ENCODE data around the gene CERS6. TPM values are rescaled to one million over a fixed set of nuclear protein-coding genes. Genes with fewer than 3 reads are reported as not detected.

CERS6 gene
- total RNA-seq, 1 experiment from 2014 or later, result 30.3 TPM

DNA sequence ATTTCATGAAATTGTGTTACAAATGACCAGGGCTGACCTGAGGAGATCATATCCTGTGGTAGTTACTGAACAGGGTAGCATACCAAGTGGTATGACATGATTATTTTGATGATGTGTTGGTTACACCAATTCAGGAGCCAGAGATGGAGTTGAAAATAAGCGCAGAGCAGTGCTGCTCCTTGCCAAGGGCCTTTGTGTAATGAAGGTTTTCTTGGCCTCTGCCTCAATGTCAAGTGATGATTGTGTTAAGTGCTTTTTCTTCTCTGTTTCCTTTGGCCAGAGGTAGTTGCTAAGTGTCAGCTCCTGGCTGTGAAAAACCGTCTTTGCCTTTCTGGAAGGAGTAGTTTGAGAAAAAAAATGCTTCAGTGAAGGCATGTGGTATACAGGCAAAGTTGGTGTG is 131.2 kb downstream of the CERS6 start:
- ChIA-PET POLR2A (no interaction called here), CTCF (no interaction called here)
- DNase-seq (ENCODE audit: low read depth, low spot score), result no peak
- BruUV-seq (replicated peaks), result no TSS peak
- no peaks in the 10 kb centered on the region for H3K4me1 ChIP-seq (ENCODE audit: control insufficient read depth, insufficient read depth, low read length)
- H3K4me3 ChIP-seq (ENCODE audit: low read depth in 2 of 2, low read length in 2 of 2), result no peak overlapping the region
- TF ChIP-seq, protein P1, sequence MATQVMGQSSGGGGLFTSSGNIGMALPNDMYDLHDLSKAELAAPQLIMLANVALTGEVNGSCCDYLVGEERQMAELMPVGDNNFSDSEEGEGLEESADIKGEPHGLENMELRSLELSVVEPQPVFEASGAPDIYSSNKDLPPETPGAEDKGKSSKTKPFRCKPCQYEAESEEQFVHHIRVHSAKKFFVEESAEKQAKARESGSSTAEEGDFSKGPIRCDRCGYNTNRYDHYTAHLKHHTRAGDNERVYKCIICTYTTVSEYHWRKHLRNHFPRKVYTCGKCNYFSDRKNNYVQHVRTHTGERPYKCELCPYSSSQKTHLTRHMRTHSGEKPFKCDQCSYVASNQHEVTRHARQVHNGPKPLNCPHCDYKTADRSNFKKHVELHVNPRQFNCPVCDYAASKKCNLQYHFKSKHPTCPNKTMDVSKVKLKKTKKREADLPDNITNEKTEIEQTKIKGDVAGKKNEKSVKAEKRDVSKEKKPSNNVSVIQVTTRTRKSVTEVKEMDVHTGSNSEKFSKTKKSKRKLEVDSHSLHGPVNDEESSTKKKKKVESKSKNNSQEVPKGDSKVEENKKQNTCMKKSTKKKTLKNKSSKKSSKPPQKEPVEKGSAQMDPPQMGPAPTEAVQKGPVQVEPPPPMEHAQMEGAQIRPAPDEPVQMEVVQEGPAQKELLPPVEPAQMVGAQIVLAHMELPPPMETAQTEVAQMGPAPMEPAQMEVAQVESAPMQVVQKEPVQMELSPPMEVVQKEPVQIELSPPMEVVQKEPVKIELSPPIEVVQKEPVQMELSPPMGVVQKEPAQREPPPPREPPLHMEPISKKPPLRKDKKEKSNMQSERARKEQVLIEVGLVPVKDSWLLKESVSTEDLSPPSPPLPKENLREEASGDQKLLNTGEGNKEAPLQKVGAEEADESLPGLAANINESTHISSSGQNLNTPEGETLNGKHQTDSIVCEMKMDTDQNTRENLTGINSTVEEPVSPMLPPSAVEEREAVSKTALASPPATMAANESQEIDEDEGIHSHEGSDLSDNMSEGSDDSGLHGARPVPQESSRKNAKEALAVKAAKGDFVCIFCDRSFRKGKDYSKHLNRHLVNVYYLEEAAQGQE (IDR thresholded peaks at IDR 0.05; ENCODE audit: insufficient read depth in 1 of 2, low read depth in 2 of 2, low read length in 1 of 2), result no peak
- no peak for TF ChIP-seq CTCF (IDR thresholded peaks at IDR 0.05)
- TF ChIP-seq SIN3A (IDR thresholded peaks at IDR 0.05; ENCODE audit: borderline replicate concordance, insufficient read depth, low read depth, low read length), result no peak
- no peaks in the 10 kb centered on the region for H3K27me3 ChIP-seq (ENCODE audit: control insufficient read depth, insufficient read depth, low read length)
- H3K9me3 ChIP-seq (ENCODE audit: control insufficient read depth, insufficient read depth, low read depth, low read length), result no peaks in the 10 kb centered on the region
- no peak for ATAC-seq
- H3K36me3 ChIP-seq (ENCODE audit: control insufficient read depth, insufficient read depth, low read length), result no peaks in the 10 kb centered on the region
- intact Hi-C loops (cut with micrococcal nuclease; ENCODE audit: unreplicated experiment) (no loop called here), in situ Hi-C loops (cut with HindIII; ENCODE audit: low pct_unique_long_range_greater_than_20kb, low sequenced_read_pairs) (no loop called here)
- no peak overlapping the region for H3K27ac ChIP-seq (ENCODE audit: low read length)

- in situ Hi-C loops (cut with HindIII; ENCODE audit: low pct_unique_long_range_greater_than_20kb, low sequenced_read_pairs), result no loop called here
- TF ChIP-seq TCF7L2 (IDR thresholded peaks at IDR 0.05; ENCODE audit: low read depth, low read length), result no peak
- no peak for TF ChIP-seq SIN3A (IDR thresholded peaks at IDR 0.05; ENCODE audit: borderline replicate concordance, insufficient read depth, low read depth, low read length)
- TF ChIP-seq CTCF (IDR thresholded peaks at IDR 0.05), result no peak
- no peak overlapping the region for H3K27ac ChIP-seq (ENCODE audit: low read length)
- H3K9me3 ChIP-seq (ENCODE audit: control insufficient read depth, insufficient read depth, low read depth, low read length), result no peaks in the 10 kb centered on the region
- ATAC-seq (no peak), DNase-seq (ENCODE audit: low read depth, low spot score) (no peak)
- no peaks in the 10 kb centered on the region for H3K27me3 ChIP-seq (ENCODE audit: control insufficient read depth, insufficient read depth, low read length)
- CTCF ChIA-PET, result interaction anchor here (0.6 kb wide), 1 partner anchor 71 kb away, joined by 3 read pairs; no protein-coding TSS in a partner anchor
- no peaks in the 10 kb centered on the region for H3K4me1 ChIP-seq (ENCODE audit: control insufficient read depth, insufficient read depth, low read length)
- intact Hi-C loops (cut with micrococcal nuclease; ENCODE audit: unreplicated experiment), result no loop called here
- H3K36me3 ChIP-seq (ENCODE audit: control insufficient read depth, insufficient read depth, low read length), result no peaks in the 10 kb centered on the region
- POLR2A ChIA-PET, result no interaction called here
- no peak overlapping the region for H3K4me3 ChIP-seq (ENCODE audit: low read depth in 2 of 2, low read length in 2 of 2)
- BruUV-seq (replicated peaks), result no TSS peak
These were observed 133.5 kb downstream of the CERS6 start for GRCh38 chr2:168589236-168590211.
